Tibial artery (tissue), 4 donors: ENCODE results near the gene TSPAN16.

Experiments used
- DNase-seq, 2 donors: peaks; one replicate each; pipeline ENCODE4 v3.0.0-alpha.2; 2019
- H3K27ac ChIP-seq, 2 donors: fragments of 200-600 bp; sonication (generic) in 1 of 2; 1 replicate in 1 of 2; 2 replicates in 1 of 2; pipeline ENCODE4 v1.5.1; 2018 to 2019; ENCODE audit warnings: mild to moderate bottlenecking in 1 of 2
- H3K27me3 ChIP-seq, 2 donors: fragments of 200-600 bp; sonication (generic) in 1 of 2; one replicate each; pipeline versions ENCODE4 v1.5.1 to v1.6.0; 2016 to 2019
- H3K36me3 ChIP-seq, 3 donors: fragments of 200-600 bp; sonication (generic) in 2 of 3; one replicate each; pipeline ENCODE4 v1.5.1; 2016 to 2019; ENCODE audit warnings: mild to moderate bottlenecking in 2 of 3
- H3K4me1 ChIP-seq, 4 donors: fragments of 200-600 bp; sonication (generic) in 2 of 4; 1 replicate in 3 of 4; 2 replicates in 1 of 4; pipeline ENCODE4 v1.5.1; 2016 to 2019
- H3K4me3 ChIP-seq, 2 donors: fragments of 200-600 bp; sonication (generic) in 1 of 2; 1 replicate in 1 of 2; 2 replicates in 1 of 2; pipeline ENCODE4 v1.5.1; 2018 to 2019; ENCODE audit warnings: mild to moderate bottlenecking in 2 of 2
- H3K9me3 ChIP-seq, 3 donors: fragments of 200-600 bp; sonication (generic) in 1 of 3; one replicate each; pipeline ENCODE4 v1.5.1; 2016 to 2019
- intact Hi-C: fragments of 100-400 bp; cut with DNase I; formaldehyde crosslinking; loops from one replicate; pipeline ENCODE4 v1.15.0; 2023; ENCODE audit warnings: low total_unique reads
- TF ChIP-seq, protein P1 (sequence below), 2 experiments: fragments of 200-600 bp in 1 of 2; fragments of 450-650 bp in 1 of 2; IDR thresholded peaks; one replicate each; pipeline ENCODE4 v1.5.1; 2017 to 2019; ENCODE audit warnings: antibody characterized with exemption in 2 of 2, mild to moderate bottlenecking in 1 of 2, moderate library complexity in 1 of 2

The TSPAN16 gene

GRCh38 chr19:11251217-11251616, 44.7 kb upstream of the TSPAN16 start:
- TF ChIP-seq, protein P1, sequence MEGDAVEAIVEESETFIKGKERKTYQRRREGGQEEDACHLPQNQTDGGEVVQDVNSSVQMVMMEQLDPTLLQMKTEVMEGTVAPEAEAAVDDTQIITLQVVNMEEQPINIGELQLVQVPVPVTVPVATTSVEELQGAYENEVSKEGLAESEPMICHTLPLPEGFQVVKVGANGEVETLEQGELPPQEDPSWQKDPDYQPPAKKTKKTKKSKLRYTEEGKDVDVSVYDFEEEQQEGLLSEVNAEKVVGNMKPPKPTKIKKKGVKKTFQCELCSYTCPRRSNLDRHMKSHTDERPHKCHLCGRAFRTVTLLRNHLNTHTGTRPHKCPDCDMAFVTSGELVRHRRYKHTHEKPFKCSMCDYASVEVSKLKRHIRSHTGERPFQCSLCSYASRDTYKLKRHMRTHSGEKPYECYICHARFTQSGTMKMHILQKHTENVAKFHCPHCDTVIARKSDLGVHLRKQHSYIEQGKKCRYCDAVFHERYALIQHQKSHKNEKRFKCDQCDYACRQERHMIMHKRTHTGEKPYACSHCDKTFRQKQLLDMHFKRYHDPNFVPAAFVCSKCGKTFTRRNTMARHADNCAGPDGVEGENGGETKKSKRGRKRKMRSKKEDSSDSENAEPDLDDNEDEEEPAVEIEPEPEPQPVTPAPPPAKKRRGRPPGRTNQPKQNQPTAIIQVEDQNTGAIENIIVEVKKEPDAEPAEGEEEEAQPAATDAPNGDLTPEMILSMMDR (IDR thresholded peaks at IDR 0.05) = no peak
- H3K4me1 ChIP-seq = peaks cover 0 to 8% (median 4%) of the 10 kb centered on the region in 4 donors
- H3K9me3 ChIP-seq = no peaks in the 10 kb centered on the region
- no peak overlapping the region for H3K27ac ChIP-seq
- DNase-seq = no peak
- no peaks in the 10 kb centered on the region for H3K27me3 ChIP-seq
- intact Hi-C loops = no loop called here
- H3K36me3 ChIP-seq = peaks cover 7 to 69% (median 47%) of the 10 kb centered on the region in 3 donors
- H3K4me3 ChIP-seq = no peak overlapping the region

GRCh38 chr19:11251650-11252314, 44.2 kb upstream of the TSPAN16 start:
- no peak overlapping the region for H3K4me3 ChIP-seq
- peaks cover 0 to 8% (median 4%) of the 10 kb centered on the region in 4 donors for H3K4me1 ChIP-seq
- TF ChIP-seq, protein P1 (IDR thresholded peaks at IDR 0.05) = no peak
- H3K27ac ChIP-seq = no peak overlapping the region
- DNase-seq = no peak
- intact Hi-C loops = no loop called here
- peaks cover 7 to 63% (median 47%) of the 10 kb centered on the region in 3 donors for H3K36me3 ChIP-seq
- no peaks in the 10 kb centered on the region for H3K27me3 ChIP-seq
- no peaks in the 10 kb centered on the region for H3K9me3 ChIP-seq

DNA sequence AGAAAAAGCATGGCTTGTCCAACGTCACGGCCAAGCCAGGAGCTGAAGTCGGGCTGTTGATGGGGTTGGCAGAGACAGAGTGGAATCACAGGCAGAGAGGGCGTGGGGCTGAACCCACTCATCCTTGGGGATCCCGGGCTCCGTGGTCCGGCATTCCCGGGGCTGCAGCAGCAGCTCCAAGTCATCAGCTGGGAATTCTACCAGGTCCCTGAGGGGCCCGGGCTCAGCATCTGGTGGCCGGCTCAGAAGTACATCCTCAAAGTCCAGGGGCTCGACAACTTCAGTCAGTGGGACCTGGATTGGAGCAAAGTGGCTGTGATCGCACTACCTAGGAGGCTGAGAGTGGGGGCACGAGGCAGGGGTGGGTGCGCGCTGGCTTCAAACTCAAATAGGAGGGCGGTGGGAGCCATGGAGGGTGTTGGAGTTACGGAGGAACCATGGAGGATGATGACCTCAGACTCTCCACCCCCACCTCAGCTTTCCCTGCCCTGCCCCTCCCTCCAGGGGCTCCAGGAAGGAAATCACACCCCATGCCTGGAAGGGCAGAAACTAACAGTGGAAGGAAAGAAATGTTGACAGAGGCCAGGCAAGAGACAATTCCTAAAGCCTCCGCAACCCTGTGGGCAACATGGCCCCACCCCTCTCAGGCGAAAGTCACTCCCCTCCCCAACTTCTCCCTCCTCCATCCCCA, 43.1 kb upstream of the TSPAN16 start:
- TF ChIP-seq, protein P1 (IDR thresholded peaks at IDR 0.05) = no peak
- Histone ChIP-seq H3K27me3 (no peaks in the 10 kb centered on the region), H3K9me3 (no peaks in the 10 kb centered on the region), H3K36me3 (peaks cover 7 to 53% (median 41%) of the 10 kb centered on the region in 3 donors), H3K4me3 (no peak overlapping the region), H3K27ac (no peak overlapping the region), H3K4me1 (peaks cover 0 to under 1% (median 0%) of the 10 kb centered on the region in 4 donors)
- intact Hi-C loops = no loop called here
- no peak for DNase-seq

DNA sequence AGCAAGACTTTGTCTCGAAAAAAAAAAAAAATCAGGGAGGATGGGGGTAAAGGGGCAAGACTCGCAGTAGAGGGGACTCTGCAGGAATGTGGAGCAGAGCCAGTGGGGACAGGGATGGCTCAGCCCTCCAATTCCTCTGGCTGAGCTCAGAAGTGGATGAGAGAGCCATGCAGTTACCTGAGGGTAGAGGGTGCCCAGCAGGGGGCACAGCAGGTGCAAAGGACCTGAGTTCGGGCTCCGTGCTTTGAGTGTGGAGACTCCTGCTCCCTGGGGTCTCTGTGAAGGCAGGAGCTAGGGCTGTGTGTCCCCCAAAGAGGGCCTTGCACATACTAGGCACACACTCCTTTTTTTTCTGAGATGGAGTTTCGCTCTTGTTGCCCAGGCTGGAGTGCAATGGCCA, 41.3 kb upstream of the TSPAN16 start:
- TF ChIP-seq, protein P1 (IDR thresholded peaks at IDR 0.05) = no peak
- H3K27ac ChIP-seq = no peak overlapping the region
- intact Hi-C loops = no loop called here

GRCh38 chr19:11256189-11256588, 39.8 kb upstream of the TSPAN16 start:
- TF ChIP-seq, protein P1 (IDR thresholded peaks at IDR 0.05) = no peak
- H3K27ac ChIP-seq = no peak overlapping the region
- H3K9me3 ChIP-seq = no peaks in the 10 kb centered on the region
- intact Hi-C loops = no loop called here
- H3K36me3 ChIP-seq = peaks cover 7 to 24% (median 15%) of the 10 kb centered on the region in 3 donors
- no peak for DNase-seq
- H3K4me3 ChIP-seq = no peak overlapping the region
- H3K27me3 ChIP-seq = no peaks in the 10 kb centered on the region
- peaks cover 0 to under 1% (median 0%) of the 10 kb centered on the region in 4 donors for H3K4me1 ChIP-seq

More for the DNA sequence above, 41.3 kb upstream of the TSPAN16 start:
- no peak for DNase-seq
- H3K9me3 ChIP-seq = no peaks in the 10 kb centered on the region
- no peaks in the 10 kb centered on the region for H3K27me3 ChIP-seq
- H3K36me3 ChIP-seq = peaks cover 7 to 37% (median 25%) of the 10 kb centered on the region in 3 donors
- no peaks in the 10 kb centered on the region for H3K4me1 ChIP-seq
- H3K4me3 ChIP-seq = no peak overlapping the region
